HepG2 (cell line): ENCODE measurements around the gene SLC1A4. TPM values are rescaled to one million over a fixed set of nuclear protein-coding genes. Genes with fewer than 3 reads are reported as not detected.

Source experiments
- ATAC-seq: fragments of 200-7000 bp; cut with Tn5 transposase; 3 replicates; pipeline ENCODE4 v1.9.1; 2020; ENCODE audit warnings: mild to moderate bottlenecking, moderate library complexity
- BruUV-seq: library from RNA; stranded (reverse); fragments of 400-500 nt; replicated peaks from 2 replicates; lab custom pipeline; 2021; lab: Mats Ljungman, UMichigan
- CTCF ChIA-PET: fragments of 300-600 bp; formaldehyde crosslinking; extraction: SDS; loops from one replicate; lab custom pipeline; 2021; ENCODE audit warnings: low total read pairs, inconsistent platforms, low intra/inter-chr PET ratio; lab: Yijun Ruan, JAX
- POLR2A ChIA-PET: fragments of 350-600 bp; sonication (Branson Sonifier 250); formaldehyde crosslinking; loops from one replicate; lab custom pipeline; 2020; ENCODE audit warnings: antibody characterized with exemption, inconsistent platforms; lab: Yijun Ruan, JAX
- DNase-seq: peaks from one replicate; pipeline ENCODE4 v3.0.0-alpha.2; 2015; ENCODE audit warnings: low spot score
- FAIRE-seq: peaks from 3 replicates; lab custom pipeline; 2011; peaks lifted over from hg19 to GRCh38; lab: Jason Lieb, UNC
- H2AFZ ChIP-seq: one replicate; pipeline ENCODE4 v1.6.1; 2011; ENCODE audit warnings: low read length, inconsistent platforms
- H3K27ac ChIP-seq: fragments of 300-600 bp; 3 replicates; pipeline ENCODE4 v1.8.0; 2011; ENCODE audit warnings: mixed run types, mild to moderate bottlenecking, mixed read lengths, low read length, inconsistent platforms; ENCODE audit not compliant: insufficient read depth; ENCODE audit errors: extremely low read length
- H3K27me3 ChIP-seq, 2 experiments: fragments of 200-600 bp in 1 of 2; 2 replicates in 1 of 2; 3 replicates in 1 of 2; pipeline versions ENCODE4 v1.6.0 to v1.8.0; 2011; ENCODE audit warnings: low read length in 2 of 2, mild to moderate bottlenecking in 2 of 2, moderate library complexity in 2 of 2, inconsistent platforms in 1 of 2; ENCODE audit not compliant: insufficient read depth in 2 of 2, control insufficient read depth in 1 of 2
- H3K36me3 ChIP-seq, 2 experiments: fragments of 200-600 bp in 1 of 2; replicated peaks in 1 of 2; 2 replicates in 1 of 2; 3 replicates in 1 of 2; pipeline versions ENCODE4 v1.5.1 to v1.8.0; 2011; ENCODE audit warnings: low read length in 2 of 2, inconsistent platforms in 1 of 2; ENCODE audit not compliant: insufficient read depth in 2 of 2, control insufficient read depth in 1 of 2
- H3K4me1 ChIP-seq: 2 replicates; pipeline ENCODE4 v1.5.1; 2012; ENCODE audit warnings: low read length, inconsistent platforms; ENCODE audit not compliant: insufficient read depth
- H3K4me2 ChIP-seq: 2 replicates; pipeline ENCODE4 v1.6.0; 2011; ENCODE audit warnings: low read depth, low read length, inconsistent platforms
- H3K4me3 ChIP-seq, 3 experiments: fragments of 200-600 bp in 1 of 3; sonication (generic), shearing (Covaris generic) in 1 of 3; replicated peaks in 1 of 3; 2 replicates each; pipeline ENCODE4 v1.5.1; 2011 to 2016; ENCODE audit warnings: low read length in 3 of 3, inconsistent platforms in 2 of 3, low read depth in 2 of 3, mild to moderate bottlenecking in 2 of 3, control low read depth in 1 of 3, mixed read lengths in 1 of 3; ENCODE audit not compliant: insufficient read depth in 1 of 3
- H3K79me2 ChIP-seq: one replicate; pipeline ENCODE4 v1.6.1; 2011; ENCODE audit warnings: low read length, inconsistent platforms; ENCODE audit not compliant: insufficient read depth
- H3K9ac ChIP-seq: 2 replicates; pipeline ENCODE4 v1.6.0; 2011; ENCODE audit warnings: mild to moderate bottlenecking, low read depth, low read length, inconsistent platforms; ENCODE audit not compliant: insufficient read depth
- H3K9me3 ChIP-seq: 2 replicates; pipeline ENCODE4 v1.5.1; 2012; ENCODE audit warnings: mild to moderate bottlenecking, low read length
- H4K20me1 ChIP-seq: 2 replicates; pipeline ENCODE4 v1.6.0; 2011; ENCODE audit warnings: inconsistent platforms, mild to moderate bottlenecking, low read length, moderate library complexity; ENCODE audit not compliant: insufficient read depth
- CEBPB ChIP-seq: IDR thresholded peaks from 2 replicates; pipeline ENCODE4 v1.6.1; 2011; ENCODE audit warnings: low read depth, low read length, improper control_type of control experiment, borderline replicate concordance
- PRDM4 ChIP-seq: sonication (generic); formaldehyde crosslinking; IDR thresholded peaks from 2 replicates; pipeline ENCODE4 v1.9.0; 2021; ENCODE audit warnings: missing genetic modification reagents, borderline replicate concordance
- RARG ChIP-seq: sonication (generic); formaldehyde crosslinking; IDR thresholded peaks from 2 replicates; pipeline ENCODE4 v1.4.0; 2020; ENCODE audit warnings: low read depth, mild to moderate bottlenecking, missing genetic modification reagents
- STAG1 ChIP-seq: sonication (generic); formaldehyde crosslinking; IDR thresholded peaks from 2 replicates; pipeline ENCODE4 v1.4.0; 2020; ENCODE audit warnings: missing genetic modification reagents
- ZBTB33 ChIP-seq: sonication (generic); formaldehyde crosslinking; IDR thresholded peaks from 2 replicates; pipeline ENCODE4 v1.4.0; 2020; ENCODE audit warnings: missing genetic modification reagents
- ZBTB42 ChIP-seq: sonication (generic); formaldehyde crosslinking; IDR thresholded peaks from 2 replicates; pipeline ENCODE4 v1.5.0; 2020; ENCODE audit warnings: mild to moderate bottlenecking, missing genetic modification reagents
- ZNF616 ChIP-seq: sonication (generic); formaldehyde crosslinking; IDR thresholded peaks from 2 replicates; pipeline ENCODE4 v1.5.0; 2020; ENCODE audit warnings: low read depth, mild to moderate bottlenecking, missing genetic modification reagents
- WGBS: methylation state at CpG from one replicate; pipeline ENCODE4 v1.1.6; 2017; ENCODE audit warnings: low lambda C conversion rate; 5-methylcytosine and 5-hydroxymethylcytosine counted together
- in situ Hi-C: cut with HindIII; loops from 2 replicates; pipeline ENCODE4 v1.10.0; 2017; ENCODE audit warnings: low pct_unique_long_range_greater_than_20kb; ENCODE audit not compliant: extremely low pct_ligation_motif_present
- intact Hi-C: fragments of 100-400 bp; cut with micrococcal nuclease; formaldehyde crosslinking; loops from one replicate; pipeline ENCODE4 v1.10.0; 2022; ENCODE audit not compliant: unreplicated experiment
- polyA plus RNA-seq, 8 experiments: library from polyadenylated mRNA; depleted of rRNA in 3 of 8; stranded (reverse) in 7 of 8; unstranded in 1 of 8; fragments of >200 nt; fragmentation: Illumina TruSeq in 4 of 8; extraction: Trizol in 4 of 8; gene quantifications; 2 replicates each; pipeline versions ENCODE4 v1.2.1 to v1.2.3, GENCODE V29; 2011 to 2016; ENCODE audit warnings: low read depth in 4 of 8, missing spikeins in 1 of 8, mixed read lengths in 1 of 8; ENCODE audit not compliant: insufficient read depth in 1 of 8
- total RNA-seq, 5 experiments: library from RNA; depleted of rRNA; stranded (reverse); fragments of >200 nt; fragmentation: Illumina TruSeq; extraction: Trizol; gene quantifications; 2 replicates each; pipeline ENCODE4 v1.2.3, GENCODE V29; 2016; ENCODE audit warnings: low read depth in 1 of 5
- TF ChIP-seq, protein P1 (sequence below): sonication (generic); formaldehyde crosslinking; conservative IDR thresholded peaks from 2 replicates; pipeline ENCODE4 v1.8.1; 2023; ENCODE audit warnings: missing genetic modification reagents

SLC1A4 gene
- total and polyA plus RNA-seq, 2 of the 13 experiments (the other 11 are each of a cell fraction or from before 2014, with no cell fraction given) = 21.0 to 39.6 TPM

GRCh38 chr2:65017335-65017734 lies 28.1 kb downstream of the SLC1A4 start:
- H3K79me2 ChIP-seq = no peaks in the 10 kb centered on the region
- WGBS = 95% methylated on average over 4 of the region's 4 CpGs
- H3K36me3 ChIP-seq = peaks cover 35 to 86% of the 10 kb centered on the region in 2 experiments
- no peaks in the 10 kb centered on the region for H3K9me3 ChIP-seq
- DNase-seq = no peak
- no peaks in the 10 kb centered on the region for H4K20me1 ChIP-seq
- ChIA-PET CTCF (no interaction called here), POLR2A (no interaction called here)
- no peaks in the 10 kb centered on the region for H3K4me1 ChIP-seq
- no peak overlapping the region for H2AFZ ChIP-seq
- in situ Hi-C loops (no loop called here), intact Hi-C loops (no loop called here)
- FAIRE-seq = peak; percentile 12
- no peak overlapping the region for H3K27ac ChIP-seq
- no peak overlapping the region for H3K9ac ChIP-seq
- no peak for ATAC-seq
- no peak overlapping the region for H3K4me3 ChIP-seq
- BruUV-seq = no TSS peak
- TF ChIP-seq, protein P1, sequence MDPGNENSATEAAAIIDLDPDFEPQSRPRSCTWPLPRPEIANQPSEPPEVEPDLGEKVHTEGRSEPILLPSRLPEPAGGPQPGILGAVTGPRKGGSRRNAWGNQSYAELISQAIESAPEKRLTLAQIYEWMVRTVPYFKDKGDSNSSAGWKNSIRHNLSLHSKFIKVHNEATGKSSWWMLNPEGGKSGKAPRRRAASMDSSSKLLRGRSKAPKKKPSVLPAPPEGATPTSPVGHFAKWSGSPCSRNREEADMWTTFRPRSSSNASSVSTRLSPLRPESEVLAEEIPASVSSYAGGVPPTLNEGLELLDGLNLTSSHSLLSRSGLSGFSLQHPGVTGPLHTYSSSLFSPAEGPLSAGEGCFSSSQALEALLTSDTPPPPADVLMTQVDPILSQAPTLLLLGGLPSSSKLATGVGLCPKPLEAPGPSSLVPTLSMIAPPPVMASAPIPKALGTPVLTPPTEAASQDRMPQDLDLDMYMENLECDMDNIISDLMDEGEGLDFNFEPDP = no peak
- TF ChIP-seq STAG1 = peak; percentile 18; the same call in 1 of the 2 replicates
- no peaks in the 10 kb centered on the region for H3K27me3 ChIP-seq
- no peak overlapping the region for H3K4me2 ChIP-seq

- no peaks in the 10 kb centered on the region for H3K27me3 ChIP-seq
- H3K4me2 ChIP-seq = no peak overlapping the region
- intact Hi-C loops = no loop called here
- BruUV-seq = no TSS peak
- H3K4me1 ChIP-seq = no peaks in the 10 kb centered on the region
- no peak overlapping the region for H3K4me3 ChIP-seq
- CTCF ChIA-PET = no interaction called here
- H2AFZ ChIP-seq = no peak overlapping the region
- WGBS = 93% methylated on average over 15 of the region's 15 CpGs
- POLR2A ChIA-PET = no interaction called here
- H3K27ac ChIP-seq = no peak overlapping the region
- H3K36me3 ChIP-seq = peaks cover 40 to 92% of the 10 kb centered on the region in 2 experiments
- no peaks in the 10 kb centered on the region for H3K79me2 ChIP-seq
- TF ChIP-seq PRDM4 (CRISPR knock-in tag) (no peak), CEBPB (peak; percentile 91), ZNF616 (no peak), ZBTB42 (CRISPR knock-in tag) (no peak), ZBTB33 (0 out of 2 replicates have a peak, but pooled peaks have one; percentile 15), RARG (CRISPR knock-in tag) (no peak)
- DNase-seq = no peak
- no peaks in the 10 kb centered on the region for H4K20me1 ChIP-seq
- no peak for ATAC-seq
- FAIRE-seq = no peak
- H3K9ac ChIP-seq = no peak overlapping the region
- no peaks in the 10 kb centered on the region for H3K9me3 ChIP-seq
- in situ Hi-C loops = no loop called here
Measured at GRCh38 chr2:65018141-65018582, 29.0 kb downstream of the SLC1A4 start.
